ENCODE results near the gene MAP2K1.

- no peak for TF ChIP-seq CTCF (IDR thresholded peaks at IDR 0.05; ENCODE audit: insufficient read depth, low read length)
- TF ChIP-seq POLR2AphosphoS5 (IDR thresholded peaks at IDR 0.05; ENCODE audit: low read depth), result no peak
Observed at GRCh38 chr15:66388576-66388975, 1.9 kb downstream of the MAP2K1 start.

Measured in HL-60 (cell line).